GM13977 (cell line): ENCODE measurements around the gene PDLIM7.

ENCODE experiments used
- DNase-seq: peaks from one replicate; pipeline ENCODE4 v3.0.0; 2012; ENCODE audit warnings: low spot score
- CTCF ChIP-seq: IDR thresholded peaks from 2 replicates; pipeline ENCODE4 v1.5.1; 2012; ENCODE audit warnings: mild to moderate bottlenecking, control low read depth; ENCODE audit not compliant: insufficient read depth; ENCODE audit errors: extremely low read depth, missing control alignments
- in situ Hi-C: fragments of 300-500 bp; cut with MboI; formaldehyde crosslinking; loops from one replicate; pipeline ENCODE4 v1.12.0; 2022; ENCODE audit warnings: low sequenced_read_pairs, low pct_unique_long_range_greater_than_20kb, mixed read lengths, inconsistent platforms; ENCODE audit not compliant: unreplicated experiment

Gene PDLIM7

GRCh38 chr5:177496070-177496726 is 1.2 kb downstream of the PDLIM7 start:
- TF ChIP-seq CTCF: no peak
- in situ Hi-C loops: no loop called here
- DNase-seq: peak; percentile 43

GRCh38 chr5:177495243-177496060 is 2.0 kb downstream of the PDLIM7 start:
- in situ Hi-C loops: no loop called here
- TF ChIP-seq CTCF: no peak
- peak; percentile 67 for DNase-seq

GRCh38 chr5:177494346-177495195 is 2.8 kb downstream of the PDLIM7 start:
- DNase-seq: peak; percentile 62
- in situ Hi-C loops: no loop called here
- no peak for TF ChIP-seq CTCF

- no peak for TF ChIP-seq CTCF
- in situ Hi-C loops: no loop called here
- DNase-seq: no peak
Observed at GRCh38 chr5:177493795-177494345, 3.5 kb downstream of the PDLIM7 start.

GRCh38 chr5:177492841-177493240 is 4.6 kb downstream of the PDLIM7 start:
- in situ Hi-C loops: no loop called here
- no peak for TF ChIP-seq CTCF
- DNase-seq: peak; percentile 31
